B cell (primary cell): ENCODE measurements around the gene AGBL4. TPM values are rescaled to one million over a fixed set of nuclear protein-coding genes. Genes with fewer than 3 reads are reported as not detected.

Experiments used
- ATAC-seq: fragments of 200-7000 bp; cut with Tn5 transposase; one replicate; pipeline ENCODE4 v1.10.0; 2021; ENCODE audit warnings: low read depth, mild to moderate bottlenecking, moderate number of reproducible peaks, moderate library complexity
- CTCF ChIA-PET: fragments of 350-600 bp; sonication (Branson Sonifier 250); formaldehyde crosslinking; loops from one replicate; lab custom pipeline; 2021; ENCODE audit warnings: antibody characterized with exemption, inconsistent platforms; lab: Charles Lee
- POLR2A ChIA-PET: fragments of 350-600 bp; sonication (Branson Sonifier 250); formaldehyde crosslinking; loops from one replicate; lab custom pipeline; 2021; ENCODE audit warnings: antibody characterized with exemption; lab: Charles Lee
- DNase-seq: peaks from one replicate; pipeline ENCODE4 v3.0.0; 2013
- H2AFZ ChIP-seq: 2 replicates; pipeline ENCODE4 v1.6.1; 2012; ENCODE audit warnings: mild to moderate bottlenecking, low read depth, low read length; ENCODE audit not compliant: insufficient read depth, poor library complexity, severe bottlenecking
- H3K27ac ChIP-seq, 2 donors: 1 replicate in 1 of 2; 2 replicates in 1 of 2; pipeline ENCODE4 v1.5.1; 2012 to 2013; ENCODE audit warnings: low read length in 2 of 2, mild to moderate bottlenecking in 2 of 2, moderate library complexity in 1 of 2
- H3K27me3 ChIP-seq, 4 experiments: fragments of 200-600 bp in 1 of 4; sonication (generic) in 1 of 4; replicated peaks in 1 of 4; 1 replicate in 2 of 4; 2 replicates in 2 of 4; pipeline versions ENCODE4 v1.6.1 to v1.7.0; 2013 to 2016; ENCODE audit warnings: low read length in 3 of 4, mild to moderate bottlenecking in 2 of 4, mixed read lengths in 1 of 4, moderate library complexity in 1 of 4; ENCODE audit not compliant: insufficient read depth in 4 of 4, control insufficient read depth in 3 of 4; ENCODE audit errors: control extremely low read depth in 1 of 4
- H3K36me3 ChIP-seq, 2 experiments: replicated peaks in 1 of 2; 1 replicate in 1 of 2; 2 replicates in 1 of 2; pipeline versions ENCODE4 v1.6.1 to v1.7.1; 2013; ENCODE audit warnings: low read length in 1 of 2; ENCODE audit not compliant: insufficient read depth in 2 of 2, control insufficient read depth in 1 of 2; ENCODE audit errors: control extremely low read depth in 1 of 2, extremely low read depth in 1 of 2
- H3K4me1 ChIP-seq, 2 donors: fragments of 200-600 bp in 1 of 2; sonication (generic) in 1 of 2; 1 replicate in 1 of 2; 2 replicates in 1 of 2; pipeline versions ENCODE4 v1.5.1 to v1.6.1; 2013 to 2017; ENCODE audit warnings: low read length in 2 of 2; ENCODE audit not compliant: control insufficient read depth in 2 of 2, insufficient read depth in 2 of 2
- H3K4me2 ChIP-seq: replicated peaks from 2 replicates; pipeline ENCODE3; 2012; ENCODE audit warnings: mild to moderate bottlenecking, low read depth, low read length; ENCODE audit not compliant: poor library complexity, severe bottlenecking
- H3K4me3 ChIP-seq, 5 experiments: fragments of 200-600 bp in 1 of 5; sonication (generic) in 1 of 5; 1 replicate in 3 of 5; 2 replicates in 2 of 5; pipeline versions ENCODE4 v1.5.1 to v1.7.0; 2011 to 2016; ENCODE audit warnings: low read length in 4 of 5, mild to moderate bottlenecking in 4 of 5, low read depth in 2 of 5, control low read depth in 1 of 5, moderate library complexity in 1 of 5; ENCODE audit not compliant: insufficient read depth in 1 of 5; ENCODE audit errors: control extremely low read depth in 1 of 5, extremely low read depth in 1 of 5
- H3K79me2 ChIP-seq: fragments of 200-600 bp; sonication (generic); one replicate; pipeline ENCODE4 v1.6.0; 2016; ENCODE audit warnings: low read length; ENCODE audit not compliant: control insufficient read depth, insufficient read depth
- H3K9ac ChIP-seq: fragments of 200-600 bp; sonication (generic); 2 replicates; pipeline ENCODE4 v1.6.1; 2017; ENCODE audit warnings: mild to moderate bottlenecking, low read length, moderate library complexity
- H3K9me3 ChIP-seq, 3 donors: one replicate each; pipeline versions ENCODE4 v1.6.1 to v1.7.1; 2013; ENCODE audit warnings: low read length in 2 of 3; ENCODE audit not compliant: control insufficient read depth in 2 of 3, insufficient read depth in 1 of 3; ENCODE audit errors: control extremely low read depth in 1 of 3
- H4K20me1 ChIP-seq: 2 replicates; pipeline ENCODE4 v1.6.0; 2012; ENCODE audit warnings: mild to moderate bottlenecking, low read length; ENCODE audit not compliant: insufficient read depth, control insufficient read depth, poor library complexity, severe bottlenecking
- H3K27ac Mint-ChIP-seq: one replicate; pipeline ENCODE4 v1.8.0; 2021; ENCODE audit warnings: mixed read lengths
- H3K27me3 Mint-ChIP-seq: one replicate; pipeline ENCODE4 v1.8.0; 2021; ENCODE audit warnings: mixed read lengths
- H3K4me1 Mint-ChIP-seq: one replicate; pipeline ENCODE4 v1.8.0; 2021; ENCODE audit warnings: mixed read lengths
- H3K4me3 Mint-ChIP-seq: one replicate; pipeline ENCODE4 v1.8.0; 2021; ENCODE audit warnings: mixed read lengths
- H3K9me3 Mint-ChIP-seq: one replicate; pipeline ENCODE4 v1.8.0; 2022; ENCODE audit warnings: mixed read lengths; ENCODE audit not compliant: insufficient read depth
- EZH2 ChIP-seq: IDR thresholded peaks from 2 replicates; pipeline ENCODE4 v1.6.1; 2012; ENCODE audit warnings: borderline replicate concordance, low read depth, mild to moderate bottlenecking, moderate library complexity, low read length; ENCODE audit not compliant: insufficient read depth, poor library complexity, severe bottlenecking
- WGBS: methylation state at CpG from one replicate; pipeline ENCODE4 v1.1.5; 2013; ENCODE audit warnings: missing lambda C conversion rate; ENCODE audit not compliant: insufficient coverage; 5-methylcytosine and 5-hydroxymethylcytosine counted together
- intact Hi-C: fragments of 100-400 bp; cut with micrococcal nuclease; formaldehyde crosslinking; loops from one replicate; pipeline ENCODE4 v1.10.0; 2022
- polyA plus RNA-seq: library from polyadenylated mRNA; depleted of rRNA; stranded (reverse); fragments of >200 nt; gene quantifications from 2 replicates; pipeline ENCODE4 v1.2.3, GENCODE V29; 2012
- total RNA-seq, 2 donors: library from RNA; stranded (reverse); fragments of 120-200 nt in 1 of 2; gene quantifications; 1 replicate in 1 of 2; 2 replicates in 1 of 2; pipeline versions ENCODE4 v1.2.3 to v1.2.4, GENCODE V29; 2013 to 2022
- TF ChIP-seq, protein P1 (sequence below): fragments of 200-600 bp; IDR thresholded peaks from one replicate; pipeline ENCODE4 v1.8.0; 2022; ENCODE audit warnings: antibody characterized with exemption, mild to moderate bottlenecking

The AGBL4 gene
- total and polyA plus RNA-seq, 2 donors (not counting 1 experiment from before 2014, with no cell fraction given): 0.07 to 0.12 TPM

DNA sequence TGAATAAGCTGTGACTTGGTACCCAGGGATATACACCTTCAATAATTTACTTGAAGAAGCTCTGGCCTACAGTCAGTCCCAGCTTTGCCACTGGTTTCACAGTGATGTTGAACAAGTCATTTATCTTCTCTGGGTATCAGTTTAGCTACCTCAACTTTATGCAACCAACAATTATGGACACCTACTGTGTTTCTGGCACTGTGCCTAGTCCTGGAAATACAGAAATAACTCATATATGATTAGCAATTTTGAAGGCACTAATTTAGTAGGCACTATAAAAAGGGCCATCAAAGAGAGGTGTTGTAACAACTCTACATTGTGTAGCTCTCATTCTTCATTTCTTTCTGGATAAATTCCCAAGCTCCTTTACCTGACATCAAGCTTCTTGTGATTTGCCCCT lies 1463.2 kb downstream of the AGBL4 start:
- Mint-ChIP-seq H3K27me3 (peaks cover 23% of the 10 kb centered on the region), H3K27ac (no peak overlapping the region), H3K4me3 (no peak overlapping the region), H3K4me1 (no peaks in the 10 kb centered on the region), H3K9me3 (no peaks in the 10 kb centered on the region)
- ATAC-seq (no peak), DNase-seq (no peak)
- ChIA-PET CTCF (interaction anchor here (0.9 kb wide), 1 partner anchor 257 kb away, joined by 5 read pairs; no protein-coding TSS in a partner anchor), POLR2A (no interaction called here)
- intact Hi-C loops: no loop called here
- TF ChIP-seq EZH2: no peak
- TF ChIP-seq, protein P1, sequence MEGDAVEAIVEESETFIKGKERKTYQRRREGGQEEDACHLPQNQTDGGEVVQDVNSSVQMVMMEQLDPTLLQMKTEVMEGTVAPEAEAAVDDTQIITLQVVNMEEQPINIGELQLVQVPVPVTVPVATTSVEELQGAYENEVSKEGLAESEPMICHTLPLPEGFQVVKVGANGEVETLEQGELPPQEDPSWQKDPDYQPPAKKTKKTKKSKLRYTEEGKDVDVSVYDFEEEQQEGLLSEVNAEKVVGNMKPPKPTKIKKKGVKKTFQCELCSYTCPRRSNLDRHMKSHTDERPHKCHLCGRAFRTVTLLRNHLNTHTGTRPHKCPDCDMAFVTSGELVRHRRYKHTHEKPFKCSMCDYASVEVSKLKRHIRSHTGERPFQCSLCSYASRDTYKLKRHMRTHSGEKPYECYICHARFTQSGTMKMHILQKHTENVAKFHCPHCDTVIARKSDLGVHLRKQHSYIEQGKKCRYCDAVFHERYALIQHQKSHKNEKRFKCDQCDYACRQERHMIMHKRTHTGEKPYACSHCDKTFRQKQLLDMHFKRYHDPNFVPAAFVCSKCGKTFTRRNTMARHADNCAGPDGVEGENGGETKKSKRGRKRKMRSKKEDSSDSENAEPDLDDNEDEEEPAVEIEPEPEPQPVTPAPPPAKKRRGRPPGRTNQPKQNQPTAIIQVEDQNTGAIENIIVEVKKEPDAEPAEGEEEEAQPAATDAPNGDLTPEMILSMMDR: no peak
- Histone ChIP-seq H3K27ac (no peak overlapping the region), H3K4me2 (no peak overlapping the region), H3K4me3 (no peak overlapping the region), H3K4me1 (no peaks in the 10 kb centered on the region), H3K36me3 (no peaks in the 10 kb centered on the region), H3K9me3 (no peaks in the 10 kb centered on the region), H3K9ac (no peak overlapping the region), H2AFZ (no peak overlapping the region), H3K79me2 (no peaks in the 10 kb centered on the region), H3K27me3 (no peaks in the 10 kb centered on the region), H4K20me1 (no peaks in the 10 kb centered on the region)

DNA sequence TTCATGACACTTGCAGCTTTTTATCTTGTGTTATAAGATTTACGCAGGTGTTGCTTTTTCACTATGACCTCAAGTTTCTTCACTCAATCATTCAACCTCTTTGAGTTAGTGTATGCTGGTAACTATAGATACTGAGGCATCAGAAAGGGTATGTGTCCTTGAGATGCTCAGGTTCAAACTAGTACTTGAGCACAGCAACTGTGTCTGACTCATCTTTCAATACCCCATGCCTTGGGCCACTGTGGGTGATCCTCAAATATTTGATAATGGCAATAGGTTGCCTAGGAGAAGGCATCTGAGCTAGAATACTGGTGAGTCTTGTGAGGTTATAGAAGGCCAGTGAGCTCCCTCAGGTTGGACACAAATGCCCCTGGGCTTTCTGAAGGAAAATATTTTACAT lies 1463.6 kb downstream of the AGBL4 start:
- intact Hi-C loops: no loop called here
- CTCF ChIA-PET: interaction anchor here (0.9 kb wide), 1 partner anchor 258 kb away, joined by 5 read pairs; no protein-coding TSS in a partner anchor

More for the DNA sequence above, 1463.6 kb downstream of the AGBL4 start:
- Histone ChIP-seq H3K4me3 (no peak overlapping the region), H3K79me2 (no peaks in the 10 kb centered on the region), H3K4me1 (no peaks in the 10 kb centered on the region), H3K9ac (no peak overlapping the region), H3K36me3 (no peaks in the 10 kb centered on the region), H3K9me3 (no peaks in the 10 kb centered on the region), H3K27ac (no peak overlapping the region), H2AFZ (no peak overlapping the region), H3K27me3 (no peaks in the 10 kb centered on the region), H4K20me1 (no peaks in the 10 kb centered on the region), H3K4me2 (no peak overlapping the region)
- TF ChIP-seq, protein P1: no peak
- no peak for TF ChIP-seq EZH2
- ATAC-seq (no peak), DNase-seq (no peak)
- Mint-ChIP-seq H3K9me3 (no peaks in the 10 kb centered on the region), H3K4me3 (no peak overlapping the region), H3K27ac (no peak overlapping the region), H3K4me1 (no peaks in the 10 kb centered on the region), H3K27me3 (peaks cover 23% of the 10 kb centered on the region)
- POLR2A ChIA-PET: no interaction called here
- WGBS: no CpG with 5 or more reads among the region's 1 CpG
